Activated CD8-positive, alpha-beta memory T cell treated with anti-CD3 and anti-CD28 coated beads, Interleukin-2, amount 50 U/mL, for 1 hour (primary cell): ENCODE measurements around the gene TSPAN31.

Experiments used
- DNase-seq: peaks from one replicate; pipeline ENCODE4 v3.0.0-alpha.2; 2020; ENCODE audit errors: extremely low read depth

TSPAN31 gene

GRCh38 chr12:57793920-57794319 is 49.1 kb downstream of the TSPAN31 start:
- DNase-seq: no peak

DNA sequence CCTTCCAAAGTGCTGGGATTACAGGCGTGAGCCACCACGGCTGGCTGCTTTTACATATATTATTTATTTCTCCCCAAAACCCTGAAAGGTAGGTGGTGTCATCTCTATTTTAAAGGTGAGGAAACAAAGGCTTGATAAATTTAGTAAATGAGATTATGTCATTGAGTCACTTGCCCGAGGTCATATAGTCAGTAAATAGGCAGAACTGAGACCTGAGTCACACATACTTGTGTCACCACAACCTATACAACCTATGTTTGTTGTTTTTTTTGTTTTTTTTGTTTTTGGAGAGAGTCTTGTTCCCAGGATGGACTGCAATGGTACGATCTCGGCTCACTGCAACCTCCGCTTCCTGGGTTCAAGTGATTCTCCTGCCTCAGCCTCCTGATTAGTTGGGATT is 50.5 kb downstream of the TSPAN31 start:
- no peak for DNase-seq

DNA sequence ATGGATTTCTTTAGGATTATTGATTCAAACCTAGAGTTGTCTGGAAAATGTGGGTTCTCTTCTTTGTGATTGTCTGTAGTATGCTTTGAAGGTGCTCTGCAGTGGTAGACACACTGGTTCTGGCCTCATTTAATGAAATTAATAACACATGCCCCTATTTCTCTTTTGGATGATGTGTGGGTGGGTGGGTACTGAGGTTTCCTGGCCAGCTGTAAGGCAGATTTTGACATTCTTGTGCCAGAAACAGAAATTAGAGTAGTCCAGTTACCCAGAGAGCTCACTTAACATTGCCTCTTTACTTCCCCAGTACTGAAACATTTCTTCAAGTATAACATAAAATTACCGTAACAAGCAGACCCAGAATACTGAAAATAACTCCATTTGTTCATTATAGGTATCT is 52.2 kb downstream of the TSPAN31 start:
- no peak for DNase-seq

DNA sequence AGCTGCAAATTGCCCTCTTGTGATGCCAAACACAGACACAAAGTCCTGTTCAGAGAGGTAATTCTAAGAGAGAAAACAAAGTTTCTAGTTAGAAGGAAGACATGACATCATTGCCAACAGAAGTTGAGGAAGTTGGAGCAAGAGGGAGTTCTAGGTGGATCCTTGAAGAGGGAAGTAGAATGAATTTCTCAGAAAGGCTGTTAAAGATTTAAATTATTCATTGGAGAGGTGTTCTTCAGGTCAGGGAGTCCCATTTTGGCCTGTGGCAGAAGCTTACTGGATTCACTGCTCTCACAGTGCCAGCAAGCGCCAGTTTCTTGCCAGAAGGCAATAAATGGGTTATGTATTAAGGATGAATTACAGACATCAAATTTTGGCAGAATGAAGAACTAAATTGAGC is 53.1 kb downstream of the TSPAN31 start:
- no peak for DNase-seq
